ENCODE data around the gene RIMOC1.
"Not testable (repeated sequence)": the region's sequence is repeated elsewhere in the genome, so short reads cannot be mapped to it uniquely, and the experiment has no call there.

RIMOC1 gene

DNA sequence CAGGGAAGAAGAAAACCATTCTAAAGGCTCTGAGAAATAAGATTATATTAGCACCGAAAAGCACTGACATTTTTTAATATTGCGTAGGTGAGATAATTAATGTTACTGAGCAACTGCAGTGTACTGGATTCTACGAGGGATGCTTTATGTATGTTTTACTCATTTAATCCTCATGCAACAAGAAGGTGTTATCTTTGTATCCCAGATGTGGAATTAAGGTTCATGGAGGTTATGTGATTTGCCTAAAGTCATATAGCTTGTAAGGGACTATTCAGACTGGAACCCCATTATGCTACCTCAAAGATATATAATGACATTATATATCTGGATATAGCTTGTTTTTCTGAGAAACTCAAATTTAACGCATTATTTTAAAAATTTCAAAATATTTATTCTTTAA, 23.5 kb downstream of the RIMOC1 start:
- TF ChIP-seq, protein P1, sequence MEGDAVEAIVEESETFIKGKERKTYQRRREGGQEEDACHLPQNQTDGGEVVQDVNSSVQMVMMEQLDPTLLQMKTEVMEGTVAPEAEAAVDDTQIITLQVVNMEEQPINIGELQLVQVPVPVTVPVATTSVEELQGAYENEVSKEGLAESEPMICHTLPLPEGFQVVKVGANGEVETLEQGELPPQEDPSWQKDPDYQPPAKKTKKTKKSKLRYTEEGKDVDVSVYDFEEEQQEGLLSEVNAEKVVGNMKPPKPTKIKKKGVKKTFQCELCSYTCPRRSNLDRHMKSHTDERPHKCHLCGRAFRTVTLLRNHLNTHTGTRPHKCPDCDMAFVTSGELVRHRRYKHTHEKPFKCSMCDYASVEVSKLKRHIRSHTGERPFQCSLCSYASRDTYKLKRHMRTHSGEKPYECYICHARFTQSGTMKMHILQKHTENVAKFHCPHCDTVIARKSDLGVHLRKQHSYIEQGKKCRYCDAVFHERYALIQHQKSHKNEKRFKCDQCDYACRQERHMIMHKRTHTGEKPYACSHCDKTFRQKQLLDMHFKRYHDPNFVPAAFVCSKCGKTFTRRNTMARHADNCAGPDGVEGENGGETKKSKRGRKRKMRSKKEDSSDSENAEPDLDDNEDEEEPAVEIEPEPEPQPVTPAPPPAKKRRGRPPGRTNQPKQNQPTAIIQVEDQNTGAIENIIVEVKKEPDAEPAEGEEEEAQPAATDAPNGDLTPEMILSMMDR (conservative IDR thresholded peaks at IDR 0.05; ENCODE audit: low read depth, low read length), result no peak
- no peak for DNase-seq (ENCODE audit: low read depth)
- no peak overlapping the region for H3K4me3 ChIP-seq (ENCODE audit: low read length)

DNA sequence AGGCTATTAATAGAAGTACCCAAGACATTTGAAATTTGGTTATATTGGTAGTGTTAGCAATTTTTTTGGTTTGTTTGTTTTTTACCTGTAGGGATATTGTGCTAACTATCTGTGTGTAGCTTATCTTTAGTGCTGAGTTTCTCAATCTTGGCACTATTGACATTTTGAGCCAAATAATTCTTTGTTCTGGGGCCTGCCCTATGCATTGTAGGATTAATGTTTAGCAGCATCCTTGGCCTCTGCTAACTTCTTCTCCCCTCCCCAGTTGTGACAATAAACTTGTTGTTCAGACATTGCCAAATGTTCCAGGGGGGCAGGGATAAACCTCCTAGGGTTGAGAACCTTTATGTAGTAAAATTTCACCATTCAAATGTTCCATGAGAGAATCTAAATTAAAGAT, 24.9 kb downstream of the RIMOC1 start:
- DNase-seq (ENCODE audit: low read depth), result no peak
- no peak overlapping the region for H3K4me3 ChIP-seq (ENCODE audit: low read length)
- TF ChIP-seq, protein P1 (conservative IDR thresholded peaks at IDR 0.05; ENCODE audit: low read depth, low read length), result no peak

DNA sequence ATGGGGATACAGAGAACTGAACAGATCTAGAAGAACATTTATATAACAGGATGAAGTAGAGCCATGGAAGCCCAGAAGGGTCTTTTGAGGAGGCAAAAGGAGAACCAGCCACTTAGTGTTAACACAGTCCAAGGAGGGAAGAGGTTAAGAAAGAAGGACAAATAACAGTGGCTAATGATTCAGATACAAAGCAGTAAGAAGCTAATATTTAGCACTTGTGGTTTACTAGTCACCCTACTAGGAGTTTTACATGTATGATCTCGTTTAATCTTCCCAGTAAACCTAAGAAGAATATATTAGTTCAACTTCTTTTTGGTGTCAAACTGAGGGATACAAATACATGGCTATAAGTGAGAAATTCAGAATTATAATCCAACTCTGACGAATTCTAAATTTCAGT, 28.6 kb downstream of the RIMOC1 start:
- no peak overlapping the region for H3K4me3 ChIP-seq (ENCODE audit: low read length)
- no peak for DNase-seq (ENCODE audit: low read depth)
- TF ChIP-seq, protein P1 (conservative IDR thresholded peaks at IDR 0.05; ENCODE audit: low read depth, low read length), result no peak

DNA sequence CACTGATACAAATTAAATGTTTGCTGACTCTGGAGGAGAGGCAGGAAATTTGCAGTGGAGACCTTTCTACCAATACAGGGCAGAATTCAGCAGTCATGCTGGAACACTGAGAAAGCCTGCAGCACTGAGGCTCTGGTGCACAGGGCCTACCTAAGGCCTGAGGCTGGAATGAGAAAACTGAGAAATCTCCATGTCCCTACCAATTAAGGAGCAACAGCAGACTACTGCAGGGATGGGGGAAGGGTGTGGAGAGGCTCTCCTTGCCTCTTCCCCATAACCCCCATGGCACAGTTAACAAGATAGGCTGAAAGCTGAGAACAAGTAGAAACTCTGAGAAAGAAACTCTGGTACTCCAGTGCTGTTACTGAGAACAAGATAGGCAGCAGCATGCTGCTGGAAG, 31.4 kb downstream of the RIMOC1 start:
- no peak for DNase-seq (ENCODE audit: low read depth)
- no peak overlapping the region for H3K4me3 ChIP-seq (ENCODE audit: low read length)
- TF ChIP-seq, protein P1 (conservative IDR thresholded peaks at IDR 0.05; ENCODE audit: low read depth, low read length), result no peak

DNA sequence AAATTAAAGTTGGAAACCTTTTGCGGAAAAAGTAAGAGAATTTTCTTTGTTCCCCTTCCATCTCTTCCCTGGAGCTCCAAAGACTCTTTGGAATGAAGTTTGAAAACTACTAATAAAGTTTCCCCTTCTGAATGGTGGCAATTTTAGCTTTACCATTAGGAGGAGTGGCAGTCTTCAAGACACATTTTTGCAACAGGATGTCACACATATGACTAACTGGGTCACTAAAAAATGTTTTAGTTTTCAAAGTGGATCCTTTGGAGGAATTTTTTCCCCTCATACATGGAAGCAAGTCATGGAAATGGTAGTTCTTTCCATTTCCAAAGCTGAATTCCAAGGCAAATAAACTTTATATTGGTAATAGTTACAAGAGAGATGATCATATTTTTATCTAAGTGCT, 36.5 kb downstream of the RIMOC1 start:
- DNase-seq (ENCODE audit: low read depth), result no peak
- no peak overlapping the region for H3K4me3 ChIP-seq (ENCODE audit: low read length)
- TF ChIP-seq, protein P1 (conservative IDR thresholded peaks at IDR 0.05; ENCODE audit: low read depth, low read length), result no peak

DNA sequence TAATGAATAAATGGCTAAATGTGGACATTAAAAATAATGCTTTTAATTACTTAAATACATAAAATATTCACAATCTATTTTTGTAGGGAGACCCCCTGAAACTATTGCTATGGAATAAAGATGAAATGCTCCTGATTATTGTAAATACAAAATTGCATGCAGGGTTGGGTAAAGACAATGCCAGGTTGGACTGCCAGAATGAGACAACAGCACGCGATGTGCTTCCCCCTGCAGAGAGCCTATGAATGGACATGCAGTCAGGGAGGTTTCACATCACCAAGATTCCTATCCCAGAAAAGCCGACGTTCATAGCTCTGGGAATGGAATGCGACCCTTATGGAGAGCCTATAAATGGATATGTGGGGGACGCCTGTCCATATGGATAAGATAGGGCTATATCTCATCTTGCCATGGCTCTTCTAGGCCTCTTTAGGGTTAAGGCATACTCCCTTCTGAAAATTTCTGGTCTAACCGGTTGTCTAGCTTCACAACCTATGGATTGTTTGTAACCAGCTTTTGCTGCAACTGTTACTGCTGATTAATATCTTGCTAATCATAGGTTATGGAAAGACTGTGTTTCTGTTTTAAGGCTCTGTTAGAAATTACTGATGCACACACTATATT, 41.3 kb downstream of the RIMOC1 start:
- not testable (repeated sequence) for H3K4me3 ChIP-seq (ENCODE audit: low read length); DNase-seq (ENCODE audit: low read depth)

DNA sequence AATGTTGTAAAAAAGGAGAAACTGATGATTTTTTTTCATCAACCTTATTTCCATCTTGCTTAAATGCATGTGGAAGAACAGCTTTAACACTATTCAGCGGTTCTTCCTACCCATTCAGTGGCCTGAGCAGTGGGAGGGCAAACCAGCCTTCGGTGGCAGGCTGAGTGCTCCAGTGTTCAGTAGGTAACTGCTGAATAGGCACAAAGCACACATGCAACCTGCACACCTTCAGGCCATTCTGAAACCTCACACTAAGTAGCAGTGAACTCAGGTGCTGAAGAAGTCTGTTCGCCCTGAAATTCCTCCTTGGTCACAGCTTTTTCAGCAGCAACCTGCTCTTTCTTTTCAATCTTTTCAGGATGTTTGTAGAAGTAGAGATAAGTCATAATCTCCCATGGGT, 47.1 kb downstream of the RIMOC1 start:
- no peak overlapping the region for H3K4me3 ChIP-seq (ENCODE audit: low read length)
- TF ChIP-seq, protein P1 (conservative IDR thresholded peaks at IDR 0.05; ENCODE audit: low read depth, low read length), result no peak
- DNase-seq (ENCODE audit: low read depth), result no peak
